ENCODE results near the gene GAGE10.
"Not testable (repeated sequence)": the region's sequence is repeated elsewhere in the genome, so short reads cannot be mapped to it uniquely, and the experiment has no call there.

Gene GAGE10

GRCh38 chrX:49330421-49330820, 27.0 kb downstream of the GAGE10 start:
- DNase-seq: not testable (repeated sequence)

- DNase-seq: not testable (repeated sequence)
Observed at GRCh38 chrX:49331282-49331681, 27.8 kb downstream of the GAGE10 start, which contains the start of gene GAGE13. GAGE13 (plus strand) TSS chrX:49331582; CDS start chrX:49332738, 1,156 bp downstream.

GRCh38 chrX:49331841-49332240, 28.4 kb downstream of the GAGE10 start:
- not testable (repeated sequence) for DNase-seq

GRCh38 chrX:49341449-49341848, 38.0 kb downstream of the GAGE10 start:
- DNase-seq: not testable (repeated sequence)

- not testable (repeated sequence) for DNase-seq
Observed at GRCh38 chrX:49344496-49345175, 41.2 kb downstream of the GAGE10 start.

GRCh38 chrX:49345402-49345801, 42.0 kb downstream of the GAGE10 start:
- DNase-seq: not testable (repeated sequence)

- not testable (repeated sequence) for DNase-seq
Observed at GRCh38 chrX:49346150-49346549, 42.7 kb downstream of the GAGE10 start.
